GM18505 (cell line): ENCODE measurements around the gene ERN1.
A peak's percentile ranks its signal among the peaks of the same experiment; 100 is the strongest.

Experiments
- ATAC-seq: cut with Tn5 transposase; IDR thresholded peaks from one replicate; pipeline ENCODE4 v1.9.1; 2021; ENCODE audit not compliant: unreplicated experiment
- POLR2A ChIP-seq: IDR thresholded peaks from 4 replicates; pipeline ENCODE4 v1.6.1; 2011; ENCODE audit warnings: borderline replicate concordance; ENCODE audit not compliant: insufficient read depth, insufficient read length; ENCODE audit errors: extremely low read depth

ERN1 gene

GRCh38 chr17:64073771-64074703, 55.9 kb downstream of the ERN1 start:
- no peak for TF ChIP-seq POLR2A
- ATAC-seq: peak; percentile 62

DNA sequence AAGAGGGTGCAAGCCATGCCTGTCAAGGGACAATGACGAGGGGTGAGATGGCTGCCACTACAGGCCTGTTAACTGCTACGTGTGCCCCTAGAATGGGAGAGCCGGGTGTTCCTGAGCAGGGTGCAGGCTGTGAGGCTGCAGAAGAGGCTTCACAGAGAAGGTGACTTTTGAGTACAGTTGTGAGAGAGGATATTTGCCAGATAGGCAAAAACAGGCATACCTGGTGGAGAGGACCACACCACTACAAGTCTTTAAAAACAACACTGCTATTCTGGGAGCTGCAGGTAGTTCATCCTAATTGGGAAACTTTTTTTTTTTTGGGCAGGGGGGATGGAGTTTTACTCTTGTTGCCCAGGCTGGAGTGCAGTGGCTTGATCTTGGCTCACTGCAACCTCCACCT, 58.8 kb downstream of the ERN1 start:
- no peak for TF ChIP-seq POLR2A
- ATAC-seq: no peak

- ATAC-seq: no peak
- no peak for TF ChIP-seq POLR2A
These were observed 59.7 kb downstream of the ERN1 start for GRCh38 chr17:64070213-64070612.

DNA sequence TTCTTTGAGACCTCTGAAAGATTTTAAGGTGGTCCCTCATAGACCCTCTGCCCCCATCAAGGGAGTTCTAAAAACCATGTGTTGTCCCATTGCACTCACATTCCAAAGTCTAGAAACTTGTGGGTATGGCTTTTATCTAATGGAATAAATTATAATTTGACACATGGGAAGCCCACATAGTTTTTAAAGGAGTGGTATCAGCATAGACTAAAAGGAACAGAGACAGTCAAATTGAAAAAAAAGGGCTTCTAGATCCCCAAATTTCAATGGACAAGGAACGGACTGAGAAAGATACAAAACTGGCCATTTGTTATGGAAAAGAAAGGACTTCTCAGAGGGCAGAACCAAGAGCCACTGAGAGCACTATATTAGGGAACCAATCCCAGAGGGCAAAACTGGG, 60.8 kb downstream of the ERN1 start:
- no peak for TF ChIP-seq POLR2A
- ATAC-seq: no peak

- no peak for TF ChIP-seq POLR2A
- ATAC-seq: no peak
These were observed 62.3 kb downstream of the ERN1 start for GRCh38 chr17:64067657-64068056.

- TF ChIP-seq POLR2A: no peak
- no peak for ATAC-seq
These were observed 63.2 kb downstream of the ERN1 start for GRCh38 chr17:64066716-64067115.

DNA sequence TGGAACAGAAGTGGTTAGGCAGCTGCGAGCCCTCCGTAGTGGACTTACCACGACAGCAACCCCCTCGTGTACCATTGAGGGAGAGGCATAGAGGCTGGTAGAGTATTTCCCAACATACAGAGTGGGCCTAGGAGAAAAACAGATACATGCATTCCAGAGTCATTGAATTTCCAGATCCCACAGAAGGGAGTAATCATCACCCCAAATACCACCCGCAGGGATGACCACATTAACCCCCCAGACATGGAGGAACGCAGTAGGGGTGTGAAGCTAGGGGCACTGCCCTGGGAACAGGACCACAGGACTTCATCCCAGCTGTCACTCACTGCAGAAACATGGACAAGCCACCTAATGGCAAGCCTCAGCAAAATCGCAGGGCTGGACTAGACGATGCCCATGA, 64.8 kb downstream of the ERN1 start:
- TF ChIP-seq POLR2A: no peak

DNA sequence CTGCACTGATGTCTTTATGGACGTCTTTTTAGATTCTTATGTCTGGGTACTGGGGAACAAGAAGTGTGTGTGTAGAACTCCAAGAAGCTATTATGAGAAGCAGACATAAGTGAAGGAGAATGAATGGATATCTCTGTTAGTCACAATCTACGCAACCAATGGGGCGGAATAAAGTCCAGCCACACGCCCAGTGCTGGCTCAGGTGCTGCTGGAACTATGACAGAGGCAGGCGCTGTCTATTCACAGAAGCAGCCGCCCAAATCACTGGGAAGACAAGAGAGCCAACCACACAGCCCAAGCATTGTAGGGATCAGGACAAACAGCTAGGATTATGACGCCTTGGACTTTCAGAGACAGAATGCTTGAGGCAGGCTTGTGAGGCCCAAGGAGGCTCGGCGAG, 65.6 kb downstream of the ERN1 start:
- no peak for TF ChIP-seq POLR2A
- ATAC-seq: no peak

More for the DNA sequence above, 64.8 kb downstream of the ERN1 start:
- ATAC-seq: no peak

DNA sequence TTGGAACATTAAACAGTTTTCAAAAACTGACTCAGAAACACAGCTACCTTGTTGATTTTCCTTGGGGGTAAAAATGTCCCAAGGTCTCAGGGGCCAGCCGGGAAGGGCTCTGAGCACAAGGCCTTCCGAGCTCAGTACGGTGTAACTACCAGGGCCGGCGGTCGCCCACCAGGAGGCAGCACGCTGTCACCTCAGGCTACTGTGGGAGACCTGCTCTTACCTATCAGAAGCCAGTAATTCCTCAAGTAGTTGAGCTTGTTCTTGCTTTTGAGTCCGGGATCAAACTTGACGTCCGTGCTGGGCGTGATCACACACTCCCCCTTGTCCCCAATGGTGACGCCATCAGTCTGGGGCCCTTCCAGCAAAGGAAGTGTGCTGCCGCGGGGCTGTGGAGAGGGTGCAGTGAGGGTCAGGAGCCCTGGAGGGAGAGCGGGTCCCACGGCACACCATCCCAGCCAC, 66.1 kb downstream of the ERN1 start:
- ATAC-seq: no peak
- TF ChIP-seq POLR2A: no peak

DNA sequence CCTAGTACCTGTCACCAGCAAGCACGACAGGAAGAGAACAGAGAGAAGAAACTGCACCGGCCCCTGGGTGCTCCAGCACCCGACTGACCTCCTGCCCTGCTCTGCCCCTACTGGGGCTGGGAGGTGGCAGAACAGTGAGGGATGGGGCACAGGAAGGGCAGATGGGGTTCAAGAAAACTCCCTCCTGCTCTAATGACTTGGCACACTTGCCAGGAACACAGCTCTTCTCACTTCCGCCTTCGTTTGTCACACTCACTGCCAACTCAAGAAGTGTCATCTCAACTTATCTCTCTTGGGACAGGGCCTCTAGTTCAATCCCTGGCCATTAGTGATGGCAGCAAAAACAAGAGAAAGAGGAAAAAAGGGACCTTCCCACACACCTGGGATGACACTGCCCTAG, 66.9 kb downstream of the ERN1 start:
- no peak for ATAC-seq
- no peak for TF ChIP-seq POLR2A

GRCh38 chr17:64061178-64061898, 68.6 kb downstream of the ERN1 start:
- ATAC-seq: no peak
- no peak for TF ChIP-seq POLR2A

DNA sequence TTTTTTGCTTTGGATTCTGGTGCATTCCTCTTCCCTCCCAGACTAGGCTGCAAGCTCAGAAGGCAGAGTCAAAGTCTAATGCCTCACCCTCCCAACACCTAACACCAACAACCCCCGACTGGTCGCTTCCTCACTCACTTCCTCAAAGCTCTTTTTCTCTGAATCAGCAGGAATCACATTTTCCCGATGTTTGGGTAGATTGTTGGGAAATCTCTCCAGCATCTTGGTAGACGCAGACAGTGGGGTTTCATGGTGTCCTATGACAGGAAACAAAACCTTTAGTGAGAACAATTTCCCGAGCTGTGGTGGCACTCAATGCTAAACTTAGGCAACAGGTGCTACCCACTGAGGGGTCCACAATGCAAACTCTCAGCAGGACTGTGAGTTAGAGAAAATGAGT, 69.6 kb downstream of the ERN1 start:
- TF ChIP-seq POLR2A: no peak

DNA sequence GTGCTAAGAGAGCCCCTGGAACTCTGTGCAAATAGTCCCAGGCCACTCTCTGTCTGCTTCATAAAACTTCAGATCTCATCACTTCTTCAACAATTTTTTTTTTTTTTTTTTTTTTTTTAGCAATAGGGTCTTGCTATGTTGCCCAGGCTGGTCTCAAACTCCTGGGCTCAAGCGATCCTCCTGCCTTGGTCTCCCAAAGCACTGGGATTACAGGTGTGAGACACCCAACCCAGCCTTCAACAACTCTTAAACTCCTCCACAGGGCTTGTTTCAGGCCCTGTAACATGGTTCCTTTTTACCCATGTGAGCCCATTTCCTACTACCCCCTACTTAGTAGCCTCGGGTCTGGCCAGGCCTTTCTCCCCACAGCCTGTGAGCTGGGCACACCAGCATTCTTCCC, 70.2 kb downstream of the ERN1 start:
- ATAC-seq: no peak
- TF ChIP-seq POLR2A: no peak

More for the DNA sequence above, 69.6 kb downstream of the ERN1 start:
- no peak for ATAC-seq

- no peak for ATAC-seq
- no peak for TF ChIP-seq POLR2A
These were observed 71.3 kb downstream of the ERN1 start for GRCh38 chr17:64058621-64059020.

GRCh38 chr17:64057701-64058263, 72.2 kb downstream of the ERN1 start:
- no peak for TF ChIP-seq POLR2A
- no peak for ATAC-seq
